HepG2 (cell line): ENCODE results near the gene FXN. TPM values are rescaled to one million over a fixed set of nuclear protein-coding genes. Genes with fewer than 3 reads are reported as not detected.

Experiments used
- ATF3 ChIP-seq: sonication (generic); formaldehyde crosslinking; IDR thresholded peaks from 2 replicates; pipeline ENCODE4 v1.4.0; 2020; ENCODE audit warnings: missing genetic modification reagents
- CBX5 ChIP-seq: sonication (generic); formaldehyde crosslinking; IDR thresholded peaks from 2 replicates; pipeline ENCODE4 v1.4.0; 2020; ENCODE audit warnings: missing genetic modification reagents, borderline replicate concordance
- EEA1 ChIP-seq: sonication (generic); formaldehyde crosslinking; IDR thresholded peaks from 2 replicates; pipeline ENCODE4 v1.5.1; 2020; ENCODE audit warnings: mild to moderate bottlenecking, missing genetic modification reagents, borderline replicate concordance
- ESRRA ChIP-seq: sonication (generic); formaldehyde crosslinking; IDR thresholded peaks from 2 replicates; pipeline ENCODE4 v1.5.1; 2020; ENCODE audit warnings: mild to moderate bottlenecking, low read depth, missing genetic modification reagents
- ETS1 ChIP-seq: sonication (generic); formaldehyde crosslinking; IDR thresholded peaks from 2 replicates; pipeline ENCODE4 v1.4.0; 2020; ENCODE audit warnings: missing genetic modification reagents
- REPIN1 ChIP-seq: sonication (generic); formaldehyde crosslinking; IDR thresholded peaks from 2 replicates; pipeline ENCODE4 v1.8.0; 2022; ENCODE audit warnings: missing genetic modification reagents, low read depth, mild to moderate bottlenecking, borderline replicate concordance
- RXRB ChIP-seq: IDR thresholded peaks from 2 replicates; pipeline ENCODE4 v1.6.1; 2016; ENCODE audit warnings: borderline replicate concordance, missing genetic modification reagents, missing compliant biosample characterization
- SATB2 ChIP-seq: sonication (generic); formaldehyde crosslinking; IDR thresholded peaks from 2 replicates; pipeline ENCODE4 v1.5.0; 2020; ENCODE audit warnings: missing genetic modification reagents
- TFAP4 ChIP-seq: sonication (generic); IDR thresholded peaks from 2 replicates; pipeline ENCODE4 v1.6.1; 2016; ENCODE audit warnings: low read depth, borderline replicate concordance
- TP53 ChIP-seq: sonication (generic); formaldehyde crosslinking; conservative IDR thresholded peaks from 2 replicates; pipeline ENCODE4 v1.4.0; 2020; ENCODE audit warnings: missing genetic modification reagents
- ZBTB34 ChIP-seq: sonication (generic); formaldehyde crosslinking; IDR thresholded peaks from 2 replicates; pipeline ENCODE4 v1.8.0; 2022; ENCODE audit warnings: mild to moderate bottlenecking, missing genetic modification reagents
- ZHX2 ChIP-seq, 2 experiments: sonication (generic) in 1 of 2; formaldehyde crosslinking in 1 of 2; IDR thresholded peaks; 2 replicates each; pipeline versions ENCODE4 v1.6.1 to v1.9.0; 2014 to 2022; ENCODE audit warnings: antibody characterized with exemption in 1 of 2, borderline replicate concordance in 1 of 2, inconsistent platforms in 1 of 2, low read depth in 1 of 2, missing genetic modification reagents in 1 of 2
- ZNF10 ChIP-seq: sonication (generic); formaldehyde crosslinking; IDR thresholded peaks from 2 replicates; pipeline ENCODE4 v1.4.0; 2020; ENCODE audit warnings: mild to moderate bottlenecking, low read depth, missing genetic modification reagents, borderline replicate concordance
- ZNF136 ChIP-seq: sonication (generic); formaldehyde crosslinking; IDR thresholded peaks from 2 replicates; pipeline ENCODE4 v1.8.1; 2022; ENCODE audit warnings: low read depth, mild to moderate bottlenecking, moderate library complexity, missing genetic modification reagents
- ZNF180 ChIP-seq: sonication (generic); formaldehyde crosslinking; IDR thresholded peaks from 2 replicates; pipeline ENCODE4 v1.4.0; 2020; ENCODE audit warnings: low read depth, missing genetic modification reagents, borderline replicate concordance
- ZNF570 ChIP-seq: sonication (generic); formaldehyde crosslinking; IDR thresholded peaks from 2 replicates; pipeline ENCODE4 v1.4.0; 2020; ENCODE audit warnings: mild to moderate bottlenecking, missing genetic modification reagents, borderline replicate concordance
- ZNF589 ChIP-seq: sonication (generic); formaldehyde crosslinking; conservative IDR thresholded peaks from 2 replicates; pipeline ENCODE4 v1.8.0; 2022; ENCODE audit warnings: mild to moderate bottlenecking, moderate library complexity, missing genetic modification reagents
- ZNF761 ChIP-seq: sonication (generic); formaldehyde crosslinking; conservative IDR thresholded peaks from 2 replicates; pipeline ENCODE4 v1.4.0; 2020; ENCODE audit warnings: mild to moderate bottlenecking, missing genetic modification reagents
- polyA plus RNA-seq, 8 experiments: library from polyadenylated mRNA; depleted of rRNA in 3 of 8; stranded (reverse) in 7 of 8; unstranded in 1 of 8; fragments of >200 nt; fragmentation: Illumina TruSeq in 4 of 8; extraction: Trizol in 4 of 8; gene quantifications; 2 replicates each; pipeline versions ENCODE4 v1.2.1 to v1.2.3, GENCODE V29; 2011 to 2016; ENCODE audit warnings: low read depth in 4 of 8, missing spikeins in 1 of 8, mixed read lengths in 1 of 8; ENCODE audit not compliant: insufficient read depth in 1 of 8
- total RNA-seq, 5 experiments: library from RNA; depleted of rRNA; stranded (reverse); fragments of >200 nt; fragmentation: Illumina TruSeq; extraction: Trizol; gene quantifications; 2 replicates each; pipeline ENCODE4 v1.2.3, GENCODE V29; 2016; ENCODE audit warnings: low read depth in 1 of 5

The FXN gene
- total and polyA plus RNA-seq, 2 of the 13 experiments (the other 11 are each of a cell fraction or from before 2014, with no cell fraction given): 24.1 to 26.0 TPM

- TF ChIP-seq RXRB (CRISPR knock-in tag): peak; percentile 68
- TF ChIP-seq ESRRA (CRISPR knock-in tag): peak; percentile 75
- TF ChIP-seq ZNF136 (CRISPR knock-in tag): no peak; the same call in 1 of the 2 replicates
- no peak for TF ChIP-seq REPIN1 (CRISPR knock-in tag)
- no peak for TF ChIP-seq EEA1 (CRISPR knock-in tag)
- no peak for TF ChIP-seq SATB2 (CRISPR knock-in tag)
- TF ChIP-seq TP53 (CRISPR knock-in tag): no peak
- TF ChIP-seq ZNF10 (CRISPR knock-in tag): no peak
- no peak for TF ChIP-seq ZHX2 (IDR thresholded peaks at IDR 0.05; ENCODE audit: low read depth)
- no peak for TF ChIP-seq ZHX2 (CRISPR knock-in tag; IDR thresholded peaks at IDR 0.05; ENCODE audit: borderline replicate concordance)
- no peak for TF ChIP-seq ZNF761
- TF ChIP-seq ZNF589: no peak
- no peak for TF ChIP-seq ETS1
- TF ChIP-seq CBX5 (CRISPR knock-in tag): no peak
- TF ChIP-seq ZBTB34 (CRISPR knock-in tag): no peak
- TF ChIP-seq TFAP4: peak; percentile 72; the same call in 1 of the 2 replicates
- TF ChIP-seq ZNF180: no peak
- TF ChIP-seq ATF3 (CRISPR knock-in tag): no peak
- TF ChIP-seq ZNF570 (CRISPR knock-in tag): no peak
These were observed 69.4 kb downstream of the FXN start (continued) for GRCh38 chr9:69104830-69105527.
